HG03469 (cell line): Measurements from ENCODE around the gene LRP2.

Source experiments
- ATAC-seq: cut with Tn5 transposase; IDR thresholded peaks from one replicate; pipeline ENCODE4 v1.9.1; 2021; ENCODE audit warnings: mild to moderate bottlenecking, moderate library complexity, moderate number of reproducible peaks; ENCODE audit not compliant: unreplicated experiment

The LRP2 gene

GRCh38 chr2:169247211-169247610 is 115.1 kb downstream of the LRP2 start:
- no peak for ATAC-seq

GRCh38 chr2:169240405-169240804 is 121.9 kb downstream of the LRP2 start:
- ATAC-seq: no peak

- no peak for ATAC-seq
Measured at GRCh38 chr2:169237939-169238338, 124.4 kb downstream of the LRP2 start.

DNA sequence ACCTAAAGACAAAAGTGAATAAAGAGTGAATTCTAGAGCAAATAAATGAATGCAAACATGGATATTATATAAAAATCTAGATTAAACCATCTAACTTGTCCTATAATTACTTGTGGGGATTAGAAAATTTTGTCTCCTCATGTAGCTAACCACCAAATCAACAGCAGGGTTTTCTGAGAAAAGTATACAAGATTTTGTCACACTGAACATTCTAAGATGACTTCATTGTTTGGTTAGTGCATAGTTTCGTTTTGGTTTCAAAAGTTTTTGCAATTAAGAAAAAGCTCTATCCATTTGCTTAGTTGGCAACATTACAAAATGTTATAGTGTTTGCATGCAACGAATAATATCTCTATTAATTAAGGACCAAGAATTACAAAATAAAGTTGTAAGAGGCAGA is 125.0 kb downstream of the LRP2 start:
- ATAC-seq: no peak

GRCh38 chr2:169232551-169233154 is 129.7 kb downstream of the LRP2 start:
- no peak for ATAC-seq

- ATAC-seq: no peak
Measured at GRCh38 chr2:169230204-169230603, 132.1 kb downstream of the LRP2 start.

- no peak for ATAC-seq
Measured at GRCh38 chr2:169229590-169229989, 132.7 kb downstream of the LRP2 start.

DNA sequence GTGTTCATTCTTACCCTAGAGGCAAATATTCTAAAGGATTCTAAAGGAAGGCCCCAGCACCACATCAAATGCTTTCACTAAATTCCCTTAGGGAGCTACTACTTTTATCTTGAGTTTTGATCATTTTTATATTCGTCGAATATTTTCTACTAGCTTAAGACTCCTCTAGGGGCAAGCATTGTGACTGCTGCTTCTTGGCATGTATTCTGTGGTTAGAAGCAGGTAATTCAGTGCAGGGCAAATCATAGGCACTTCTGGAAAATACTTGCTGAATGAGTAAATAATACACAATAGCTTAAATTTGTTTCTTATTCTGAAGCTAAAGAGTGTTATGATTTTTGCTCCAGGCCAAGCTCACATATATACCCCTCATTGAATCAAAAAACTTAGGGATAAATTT is 136.4 kb downstream of the LRP2 start:
- ATAC-seq: no peak

- no peak for ATAC-seq
Measured at GRCh38 chr2:169225233-169225750, 137.0 kb downstream of the LRP2 start.

GRCh38 chr2:169222665-169223064 is 139.7 kb downstream of the LRP2 start:
- no peak for ATAC-seq

DNA sequence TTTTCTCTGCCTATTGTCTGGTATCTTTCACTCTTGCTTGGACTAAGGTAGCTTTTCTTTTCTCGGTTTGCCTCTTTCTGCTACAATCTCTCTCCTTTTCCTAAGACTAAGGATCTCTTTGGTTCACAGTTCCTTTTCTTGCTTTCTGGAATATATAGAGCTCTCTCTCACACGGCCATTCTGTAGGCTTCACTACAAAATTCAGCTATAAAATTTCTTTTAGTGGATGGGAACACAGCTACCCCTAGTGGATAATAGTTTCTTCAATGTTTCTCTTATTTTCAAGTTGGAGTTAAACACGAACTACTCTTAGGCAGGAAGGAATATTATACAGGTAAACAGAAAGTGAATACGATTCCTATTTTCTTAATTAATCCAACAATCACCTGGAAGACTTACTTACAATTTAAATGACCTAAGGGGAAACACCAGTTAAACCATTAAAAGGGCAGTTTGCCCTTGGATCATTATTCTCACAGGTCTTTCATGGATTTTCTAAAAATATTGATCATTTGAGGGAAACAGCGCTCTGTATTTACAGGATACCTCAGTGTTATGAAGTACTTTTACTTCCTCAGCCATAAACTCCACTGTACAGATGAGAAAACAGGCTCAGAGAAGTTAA is 140.5 kb downstream of the LRP2 start:
- ATAC-seq: no peak

DNA sequence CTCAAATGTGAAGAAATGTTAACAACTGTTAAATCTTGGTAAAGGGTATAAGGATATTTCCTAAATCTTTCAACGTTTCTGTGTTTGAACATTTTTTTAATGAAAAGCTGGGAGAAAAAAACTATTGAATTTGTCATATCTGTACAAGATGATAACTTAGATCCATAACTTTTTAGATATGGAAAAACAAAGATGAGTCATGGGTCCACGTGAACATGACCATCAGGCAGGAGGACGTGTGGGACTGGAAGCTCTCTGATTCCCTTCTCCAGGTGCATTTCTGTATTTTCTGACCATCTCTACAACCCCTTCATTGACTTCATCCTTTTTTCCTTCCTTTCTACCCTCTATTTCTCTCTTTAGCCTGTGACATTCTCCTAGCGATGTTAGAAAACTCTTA is 151.4 kb downstream of the LRP2 start:
- no peak for ATAC-seq

- no peak for ATAC-seq
Measured at GRCh38 chr2:169208026-169208425, 154.3 kb downstream of the LRP2 start.

DNA sequence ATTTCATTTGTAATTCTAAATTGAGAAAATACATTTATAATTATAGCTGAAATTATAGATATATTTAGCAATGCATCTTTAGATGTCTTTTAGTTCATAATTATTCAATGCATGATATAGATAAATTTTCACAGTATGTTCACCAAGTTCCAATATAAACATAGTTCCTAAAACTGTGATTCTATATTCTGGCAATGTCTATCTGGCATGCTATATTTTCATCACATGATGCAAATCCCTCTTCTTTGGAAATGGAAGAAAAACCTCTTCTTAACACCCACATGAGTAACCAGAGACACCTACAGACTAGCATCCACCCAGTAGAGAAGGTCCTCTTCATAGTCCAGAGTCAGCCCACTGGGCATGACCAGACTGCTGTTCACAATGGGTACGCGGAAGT is 157.2 kb downstream of the LRP2 start:
- ATAC-seq: no peak

- ATAC-seq: no peak
Measured at GRCh38 chr2:169203952-169204351, 158.4 kb downstream of the LRP2 start.

- no peak for ATAC-seq
Measured at GRCh38 chr2:169200756-169201155, 161.6 kb downstream of the LRP2 start.

DNA sequence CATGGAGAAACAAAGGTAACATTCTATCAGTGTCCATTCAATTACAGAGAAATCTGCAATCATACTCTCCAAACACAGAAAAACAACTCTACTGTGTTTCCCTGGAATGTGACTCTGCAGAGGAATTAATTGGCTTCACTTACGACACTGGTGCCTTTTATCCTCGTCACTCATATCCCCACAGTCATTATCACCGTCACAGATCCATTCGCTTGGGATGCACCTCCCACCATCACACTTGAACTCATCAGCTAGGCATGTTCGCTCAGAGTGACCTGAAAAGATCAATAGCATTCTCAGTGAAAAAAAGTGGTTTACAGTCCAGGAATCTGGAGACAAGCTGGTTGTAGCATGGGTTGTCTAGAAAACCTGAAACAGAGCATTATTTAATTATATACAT is 168.7 kb downstream of the LRP2 start:
- ATAC-seq: no peak

GRCh38 chr2:169190197-169190775 is 172.0 kb downstream of the LRP2 start:
- no peak for ATAC-seq

GRCh38 chr2:169189132-169189531 is 173.2 kb downstream of the LRP2 start:
- ATAC-seq: no peak

DNA sequence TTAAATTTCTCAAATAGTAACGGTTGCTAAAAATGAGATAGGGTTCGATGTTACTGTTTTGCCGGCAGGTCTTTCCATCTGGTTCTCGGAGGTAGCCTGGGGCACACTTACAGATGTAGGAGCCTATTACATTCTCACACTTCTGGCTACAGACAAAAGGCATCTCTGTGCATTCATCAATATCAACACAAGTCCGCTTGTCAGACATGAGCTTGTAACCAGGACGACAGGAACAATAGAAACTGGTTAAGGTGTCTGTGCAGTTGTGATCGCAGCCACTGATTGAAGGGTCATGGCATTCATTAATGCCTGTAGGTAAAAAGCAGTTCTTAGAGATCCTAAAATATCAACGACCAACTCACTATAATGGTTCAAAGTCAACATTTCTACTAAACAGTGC is 176.6 kb downstream of the LRP2 start:
- no peak for ATAC-seq

GRCh38 chr2:169184074-169184473 is 178.3 kb downstream of the LRP2 start:
- no peak for ATAC-seq

- no peak for ATAC-seq
Measured at GRCh38 chr2:169182573-169182972, 179.8 kb downstream of the LRP2 start.
